Measurements from ENCODE around the gene PTPRK. TPM values are rescaled to one million over a fixed set of nuclear protein-coding genes. Genes with fewer than 3 reads are reported as not detected.

PTPRK gene
- total and polyA plus RNA-seq, 12 donors: 3.2 to 22.4 (median 15.0) TPM

- Histone ChIP-seq H3K27ac (no peak overlapping the region), H3K27me3 (no peaks in the 10 kb centered on the region), H3K4me3 (no peak overlapping the region), H3K9me3 (replicated peaks in 1 of 3) (no peaks in the 10 kb centered on the region), H3K4me1 (replicated peaks in 1 of 2) (no peaks in the 10 kb centered on the region), H3K36me3 (replicated peaks in 1 of 2) (no peaks in the 10 kb centered on the region)
- 86 to 97% (median 89%) methylated on average over 5 of the region's 5 CpGs for WGBS, 4 donors
- TF ChIP-seq CTCF (IDR thresholded peaks at IDR 0.05) (no peak), POLR2A (IDR thresholded peaks at IDR 0.05) (no peak)
- no peak for DNase-seq
- intact Hi-C loops (cut with DNase I): no loop called here
Measured at GRCh38 chr6:128417698-128418097, 102.7 kb downstream of the PTPRK start.

GRCh38 chr6:128415387-128415786 is 105.0 kb downstream of the PTPRK start:
- Histone ChIP-seq H3K36me3 (replicated peaks in 1 of 2) (no peaks in the 10 kb centered on the region), H3K27me3 (no peaks in the 10 kb centered on the region), H3K4me1 (replicated peaks in 1 of 2) (no peaks in the 10 kb centered on the region), H3K9me3 (replicated peaks in 1 of 3) (no peaks in the 10 kb centered on the region), H3K4me3 (no peak overlapping the region), H3K27ac (no peak overlapping the region)
- TF ChIP-seq CTCF (IDR thresholded peaks at IDR 0.05) (no peak), POLR2A (IDR thresholded peaks at IDR 0.05) (no peak)
- no peak for DNase-seq
- intact Hi-C loops (cut with DNase I): no loop called here
- 73 to 85% (median 83%) methylated on average over 1 of the region's 1 CpG for WGBS, 4 donors

- intact Hi-C loops (cut with DNase I): no loop called here
- no peaks in the 10 kb centered on the region for H3K27me3 ChIP-seq
- 87 to 91% (median 88%) methylated on average over 6 of the region's 6 CpGs for WGBS, 4 donors
- no peak overlapping the region for H3K27ac ChIP-seq
- no peak overlapping the region for H3K4me3 ChIP-seq
- no peaks in the 10 kb centered on the region for H3K4me1 ChIP-seq (replicated peaks in 1 of 2)
- DNase-seq: no peak
- H3K36me3 ChIP-seq (replicated peaks in 1 of 2): no peaks in the 10 kb centered on the region
- no peak for TF ChIP-seq POLR2A (IDR thresholded peaks at IDR 0.05)
- TF ChIP-seq CTCF (IDR thresholded peaks at IDR 0.05): no peak
- H3K9me3 ChIP-seq (replicated peaks in 1 of 3): no peaks in the 10 kb centered on the region
Measured at GRCh38 chr6:128414943-128415342, 105.5 kb downstream of the PTPRK start.

GRCh38 chr6:128413291-128413690 is 107.1 kb downstream of the PTPRK start:
- no peak for DNase-seq
- H3K27ac ChIP-seq: no peak overlapping the region
- no peak overlapping the region for H3K4me3 ChIP-seq
- TF ChIP-seq CTCF (IDR thresholded peaks at IDR 0.05): no peak
- TF ChIP-seq POLR2A (IDR thresholded peaks at IDR 0.05): no peak
- H3K9me3 ChIP-seq (replicated peaks in 1 of 3): no peaks in the 10 kb centered on the region
- WGBS, 4 donors: 92 to 98% (median 95%) methylated on average over 6 of the region's 6 CpGs
- no peaks in the 10 kb centered on the region for H3K27me3 ChIP-seq
- H3K36me3 ChIP-seq (replicated peaks in 1 of 2): no peaks in the 10 kb centered on the region
- intact Hi-C loops (cut with DNase I): no loop called here
- H3K4me1 ChIP-seq (replicated peaks in 1 of 2): no peaks in the 10 kb centered on the region
